Hepatocyte (in vitro differentiated cells): ENCODE data around the gene ZBTB48. TPM values are rescaled to one million over a fixed set of nuclear protein-coding genes. Genes with fewer than 3 reads are reported as not detected.

ENCODE experiments used
- DNase-seq: peaks from one replicate; pipeline ENCODE4 v3.0.0-alpha.2; 2016; ENCODE audit warnings: low spot score
- H2AFZ ChIP-seq: fragments of 200-600 bp; sonication (generic); 2 replicates; pipeline ENCODE4 v1.6.0; 2016; ENCODE audit warnings: antibody characterized with exemption, mild to moderate bottlenecking
- H3K27ac ChIP-seq: fragments of 200-600 bp; sonication (generic); 2 replicates; pipeline ENCODE4 v1.5.1; 2016; ENCODE audit warnings: mild to moderate bottlenecking
- H3K27me3 ChIP-seq: fragments of 200-600 bp; sonication (generic); 2 replicates; pipeline ENCODE4 v1.6.1; 2016
- H3K36me3 ChIP-seq: fragments of 200-600 bp; sonication (generic); replicated peaks from 2 replicates; pipeline ENCODE4 v1.5.1; 2016; ENCODE audit warnings: low read depth; ENCODE audit not compliant: insufficient read depth
- H3K4me1 ChIP-seq: fragments of 200-600 bp; sonication (generic); 2 replicates; pipeline ENCODE4 v1.5.1; 2016; ENCODE audit warnings: mild to moderate bottlenecking, moderate library complexity; ENCODE audit not compliant: insufficient read depth
- H3K4me2 ChIP-seq: fragments of 200-600 bp; sonication (generic); 2 replicates; pipeline ENCODE4 v1.6.0; 2016
- H3K4me3 ChIP-seq: fragments of 200-600 bp; sonication (generic); 2 replicates; pipeline ENCODE4 v1.5.1; 2016; ENCODE audit warnings: mild to moderate bottlenecking
- H3K79me2 ChIP-seq: fragments of 200-600 bp; sonication (generic); 2 replicates; pipeline ENCODE4 v1.6.0; 2017; ENCODE audit warnings: mild to moderate bottlenecking
- H3K9me2 ChIP-seq: fragments of 200-600 bp; sonication (generic); replicated peaks from 2 replicates; pipeline ENCODE4 v1.6.0; 2017; ENCODE audit warnings: mild to moderate bottlenecking; ENCODE audit not compliant: insufficient read depth
- H3K9me3 ChIP-seq: fragments of 200-600 bp; sonication (generic); 2 replicates; pipeline ENCODE4 v1.5.1; 2016; ENCODE audit warnings: low read depth, mild to moderate bottlenecking
- H4K20me1 ChIP-seq: fragments of 200-600 bp; sonication (generic); 2 replicates; pipeline ENCODE4 v1.6.0; 2016; ENCODE audit warnings: mild to moderate bottlenecking; ENCODE audit not compliant: insufficient read depth, poor library complexity, severe bottlenecking
- EZH2 ChIP-seq: fragments of 200-600 bp; sonication (generic); IDR thresholded peaks from 2 replicates; pipeline ENCODE4 v1.6.1; 2016; ENCODE audit warnings: antibody characterized with exemption, mild to moderate bottlenecking, borderline replicate concordance
- EZH2phosphoT487 ChIP-seq: fragments of 200-600 bp; sonication (generic); IDR thresholded peaks from one replicate; pipeline ENCODE4 v1.6.1; 2018; ENCODE audit warnings: antibody characterized with exemption, mild to moderate bottlenecking, low read depth, moderate library complexity; ENCODE audit not compliant: unreplicated experiment, severe bottlenecking
- WGBS: methylation state at CpG from one replicate; pipeline ENCODE4 v1.1.6; 2016; ENCODE audit warnings: low lambda C conversion rate; ENCODE audit errors: missing lambda C conversion rate; 5-methylcytosine and 5-hydroxymethylcytosine counted together
- polyA plus RNA-seq: library from polyadenylated mRNA; unstranded; fragments of >200 nt; fragmentation: Nextera tagmentation; extraction: Ambion mirVana; gene quantifications from 2 replicates; pipeline ENCODE4 v1.2.1, GENCODE V29; 2016
- total RNA-seq: library from RNA; depleted of rRNA; stranded (reverse); fragments of >200 nt; gene quantifications from 2 replicates; pipeline ENCODE4 v1.2.3, GENCODE V29; 2014
- TF ChIP-seq, protein P1 (sequence below): fragments of 200-600 bp; sonication (generic); IDR thresholded peaks from 2 replicates; pipeline ENCODE4 v1.5.1; 2016; ENCODE audit warnings: antibody characterized with exemption, mild to moderate bottlenecking; ENCODE audit not compliant: poor library complexity

ZBTB48 gene
- 22.9 and 24.3 TPM in 2 replicates for total RNA-seq
- 24.8 and 25.3 TPM in 2 replicates for polyA plus RNA-seq

DNA sequence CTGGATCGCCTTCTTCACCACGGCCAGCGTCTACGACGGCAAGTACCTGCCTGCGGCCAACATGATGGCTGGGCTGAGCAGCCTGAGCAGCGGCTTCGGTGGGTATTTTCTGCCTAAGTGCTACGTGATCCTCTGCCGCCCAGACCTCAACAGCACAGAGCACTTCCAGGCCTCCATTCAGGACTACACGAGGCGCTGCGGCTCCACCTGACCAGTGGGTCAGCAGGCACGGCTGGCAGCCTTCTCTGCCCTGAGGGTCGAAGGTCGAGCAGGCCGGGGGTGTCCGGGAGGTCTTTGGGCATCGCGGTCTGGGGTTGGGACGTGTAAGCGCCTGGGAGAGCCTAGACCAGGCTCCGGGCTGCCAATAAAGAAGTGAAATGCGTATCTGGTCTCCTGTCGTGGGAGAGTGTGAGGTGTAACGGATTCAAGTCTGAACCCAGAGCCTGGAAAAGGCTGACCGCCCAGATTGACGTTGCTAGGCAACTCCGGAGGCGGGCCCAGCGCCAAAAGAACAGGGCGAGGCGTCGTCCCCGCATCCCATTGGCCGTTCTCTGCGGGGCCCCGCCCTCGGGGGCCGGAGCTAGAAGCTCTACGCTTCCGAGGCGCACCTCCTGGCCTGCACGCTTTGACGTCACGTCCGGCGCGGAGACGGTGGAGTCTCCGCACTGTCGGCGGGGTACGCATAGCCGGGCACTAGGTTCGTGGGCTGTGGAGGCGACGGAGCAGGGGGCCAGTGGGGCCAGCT lies at the start of gene ZBTB48:
TSS of gene ZBTB48 (plus strand) at position 621 of the 745 bp plus-strand sequence. CDS start 616 bp downstream, outside the sequence.
- Histone ChIP-seq H2AFZ (peak within 1 kb of the TSS; percentile 51), H3K9me2 (no peaks in the 10 kb centered on the region), H3K9me3 (no peaks in the 10 kb centered on the region), H4K20me1 (no peaks in the 10 kb centered on the region), H3K4me1 (peaks cover 35% of the 10 kb centered on the region), H3K4me3 (peak within 1 kb of the TSS; percentile 60), H3K36me3 (no peaks in the 10 kb centered on the region), H3K4me2 (peak within 1 kb of the TSS; percentile 97), H3K79me2 (peaks cover 37% of the 10 kb centered on the region), H3K27me3 (no peaks in the 10 kb centered on the region), H3K27ac (peak within 1 kb of the TSS; percentile 77)
- TF ChIP-seq, protein P1, sequence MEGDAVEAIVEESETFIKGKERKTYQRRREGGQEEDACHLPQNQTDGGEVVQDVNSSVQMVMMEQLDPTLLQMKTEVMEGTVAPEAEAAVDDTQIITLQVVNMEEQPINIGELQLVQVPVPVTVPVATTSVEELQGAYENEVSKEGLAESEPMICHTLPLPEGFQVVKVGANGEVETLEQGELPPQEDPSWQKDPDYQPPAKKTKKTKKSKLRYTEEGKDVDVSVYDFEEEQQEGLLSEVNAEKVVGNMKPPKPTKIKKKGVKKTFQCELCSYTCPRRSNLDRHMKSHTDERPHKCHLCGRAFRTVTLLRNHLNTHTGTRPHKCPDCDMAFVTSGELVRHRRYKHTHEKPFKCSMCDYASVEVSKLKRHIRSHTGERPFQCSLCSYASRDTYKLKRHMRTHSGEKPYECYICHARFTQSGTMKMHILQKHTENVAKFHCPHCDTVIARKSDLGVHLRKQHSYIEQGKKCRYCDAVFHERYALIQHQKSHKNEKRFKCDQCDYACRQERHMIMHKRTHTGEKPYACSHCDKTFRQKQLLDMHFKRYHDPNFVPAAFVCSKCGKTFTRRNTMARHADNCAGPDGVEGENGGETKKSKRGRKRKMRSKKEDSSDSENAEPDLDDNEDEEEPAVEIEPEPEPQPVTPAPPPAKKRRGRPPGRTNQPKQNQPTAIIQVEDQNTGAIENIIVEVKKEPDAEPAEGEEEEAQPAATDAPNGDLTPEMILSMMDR = no peak
- TF ChIP-seq EZH2 (no peak), EZH2phosphoT487 (no peak)
- WGBS = 22% methylated on average over 54 of the region's 58 CpGs
- peak; percentile 99 for DNase-seq

DNA sequence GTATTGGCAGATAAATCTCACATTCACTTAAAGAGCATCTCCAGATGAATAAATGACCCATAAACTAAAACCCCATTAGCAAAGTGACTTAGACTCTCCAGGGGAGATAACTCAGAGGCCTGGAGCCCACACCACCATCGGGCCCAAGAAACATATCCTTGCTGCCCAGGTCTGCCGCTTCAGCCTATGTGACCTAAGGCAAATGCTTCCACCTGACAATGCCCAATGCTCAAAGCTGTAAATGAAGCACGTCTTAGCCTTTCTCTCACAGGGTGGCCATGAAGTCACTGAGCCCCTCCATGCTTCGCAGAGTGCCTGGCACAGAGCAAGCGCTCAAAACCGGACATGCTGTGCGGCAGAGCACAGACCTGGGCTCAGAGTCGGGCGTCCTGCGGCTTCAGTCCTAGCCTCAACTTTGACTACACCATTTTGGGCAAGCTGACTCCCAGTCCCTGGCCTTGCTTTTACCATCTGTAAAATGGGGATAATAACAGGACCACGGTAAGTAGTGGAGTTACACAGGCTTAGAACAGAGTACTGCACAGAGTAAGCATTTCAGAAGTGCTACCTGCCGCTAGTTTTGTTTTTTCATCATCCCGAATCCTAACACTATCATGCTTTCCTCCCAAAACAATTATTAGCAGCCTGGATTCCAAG lies 49.2 kb upstream of the ZBTB48 start:
- H3K36me3 ChIP-seq = peaks cover 3% of the 10 kb centered on the region
- H3K9me2 ChIP-seq = no peaks in the 10 kb centered on the region
- no peaks in the 10 kb centered on the region for H3K4me1 ChIP-seq
- H3K27ac ChIP-seq = no peak overlapping the region
- H3K79me2 ChIP-seq = no peaks in the 10 kb centered on the region
- no peaks in the 10 kb centered on the region for H4K20me1 ChIP-seq
- no peak for DNase-seq
- H3K27me3 ChIP-seq = no peaks in the 10 kb centered on the region
- H3K4me3 ChIP-seq = no peak overlapping the region
- TF ChIP-seq EZH2phosphoT487 (no peak), EZH2 (no peak)
- TF ChIP-seq, protein P1 = no peak
- 98% methylated on average over 13 of the region's 13 CpGs for WGBS
- H3K9me3 ChIP-seq = no peaks in the 10 kb centered on the region
- H3K4me2 ChIP-seq = no peak overlapping the region
- H2AFZ ChIP-seq = no peak overlapping the region

DNA sequence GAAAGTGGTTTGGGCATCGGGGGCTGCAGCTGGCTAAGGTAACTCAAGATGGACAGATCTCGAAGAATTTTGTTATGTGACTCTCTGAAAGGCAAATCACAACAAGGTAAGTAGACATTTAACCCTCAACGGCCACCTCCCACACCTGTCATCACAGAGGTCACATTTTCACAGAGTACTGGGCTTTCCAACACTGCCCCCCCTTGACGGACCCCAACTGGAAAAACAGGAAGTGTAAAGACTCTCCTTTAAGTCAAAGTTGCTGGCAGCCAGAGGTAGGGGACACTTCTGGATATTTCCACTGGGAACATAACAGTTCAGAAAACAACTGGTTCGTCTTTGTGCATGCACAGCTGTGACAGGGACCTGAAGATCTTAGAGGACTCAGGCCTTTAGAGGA lies 47.8 kb upstream of the ZBTB48 start:
- 93% methylated on average over 5 of the region's 5 CpGs for WGBS
- Histone ChIP-seq H3K4me1 (no peaks in the 10 kb centered on the region), H3K9me2 (no peaks in the 10 kb centered on the region), H3K4me3 (no peak overlapping the region), H3K27ac (no peak overlapping the region), H3K27me3 (no peaks in the 10 kb centered on the region), H3K79me2 (no peaks in the 10 kb centered on the region), H4K20me1 (no peaks in the 10 kb centered on the region), H2AFZ (no peak overlapping the region), H3K4me2 (no peak overlapping the region), H3K36me3 (peaks cover 3% of the 10 kb centered on the region), H3K9me3 (no peaks in the 10 kb centered on the region)
- DNase-seq = no peak
- TF ChIP-seq EZH2 = no peak
- no peak for TF ChIP-seq EZH2phosphoT487
- TF ChIP-seq, protein P1 = no peak
